Measurements from ENCODE around the gene PPM1H. TPM values are rescaled to one million over a fixed set of nuclear protein-coding genes. Genes with fewer than 3 reads are reported as not detected.

PPM1H gene
- total RNA-seq = 1 to 10 TPM; 1.5 to 4.3 (median 3.1) TPM
- polyA plus RNA-seq = 1 to 10 TPM in 2 of 3 donors, under 1 TPM in 1; 0.92 to 3.1 (median 1.2) TPM

DNA sequence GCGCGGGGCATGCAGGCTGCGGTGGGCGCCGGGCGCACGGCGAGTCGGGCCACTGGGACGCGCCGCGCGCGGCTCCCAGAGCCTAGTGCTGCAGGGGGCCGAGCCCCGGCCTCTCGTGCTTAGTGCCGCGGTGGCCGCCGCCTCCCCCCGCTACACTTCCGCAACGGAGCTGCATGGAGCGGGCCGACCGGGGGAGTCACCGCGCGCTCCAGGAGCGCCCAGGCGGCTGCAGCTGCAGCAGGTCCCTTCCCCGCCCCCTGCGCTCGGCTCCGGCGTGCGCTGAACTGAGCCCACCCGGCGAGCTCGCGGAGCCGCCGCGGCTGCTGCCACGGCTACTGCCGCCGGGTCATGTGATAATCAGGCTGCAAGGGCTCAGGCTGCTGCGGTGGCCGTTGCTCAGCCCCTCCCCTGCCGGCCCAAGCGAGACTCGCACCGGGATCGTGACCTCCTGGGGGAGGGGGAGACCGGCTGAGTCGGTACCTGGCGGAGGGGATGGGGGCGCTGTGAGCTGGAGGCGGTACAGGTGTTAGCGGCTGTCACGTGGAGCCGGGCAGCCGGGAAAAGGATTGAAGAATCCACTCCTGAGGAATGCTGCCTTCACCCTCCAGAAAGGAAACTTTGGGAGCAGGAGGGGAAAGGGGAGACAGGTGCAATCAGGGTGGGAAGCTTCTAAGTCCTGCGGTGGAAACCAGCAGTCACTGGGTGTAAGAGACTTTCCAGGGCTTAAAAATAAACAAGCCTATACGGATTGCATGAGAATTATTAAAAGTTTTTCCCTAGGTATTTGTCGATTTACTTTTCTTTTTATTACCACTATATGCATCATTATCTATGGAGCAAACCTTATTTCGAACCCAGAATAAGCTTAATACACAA lies at the start of gene PPM1H:
TSS of gene PPM1H (minus strand) at position 352 of the 876 bp plus-strand sequence. CDS start 414 bp downstream, outside the sequence.
- intact Hi-C loops (cut with DNase I) = no loop called here
- WGBS, 2 donors = 1% methylated on average over 69 of the region's 69 CpGs
- peak within 1 kb of the TSS; percentile 37 to 77 (median 66) for H3K4me3 ChIP-seq
- peaks cover 0 to 10% (median 8%) of the 10 kb centered on the region in 3 donors for H3K27me3 ChIP-seq
- H3K4me1 ChIP-seq = peaks cover 0 to 24% (median 17%) of the 10 kb centered on the region in 4 donors
- TF ChIP-seq CTCF (IDR thresholded peaks at IDR 0.05) (peak in 1 of 4 experiments; percentile 22), POLR2A (IDR thresholded peaks at IDR 0.05) (no peak), POLR2AphosphoS5 (IDR thresholded peaks at IDR 0.05) (peak in 1 of 4 donors; percentile 34), EP300 (IDR thresholded peaks at IDR 0.05) (no peak)
- peak; percentile 67 for DNase-seq
- peak within 1 kb of the TSS in 2 of 4 donors; percentile 34 to 36 for H3K27ac ChIP-seq
- H3K36me3 ChIP-seq = no peaks in the 10 kb centered on the region
- no peaks in the 10 kb centered on the region for H3K9me3 ChIP-seq

DNA sequence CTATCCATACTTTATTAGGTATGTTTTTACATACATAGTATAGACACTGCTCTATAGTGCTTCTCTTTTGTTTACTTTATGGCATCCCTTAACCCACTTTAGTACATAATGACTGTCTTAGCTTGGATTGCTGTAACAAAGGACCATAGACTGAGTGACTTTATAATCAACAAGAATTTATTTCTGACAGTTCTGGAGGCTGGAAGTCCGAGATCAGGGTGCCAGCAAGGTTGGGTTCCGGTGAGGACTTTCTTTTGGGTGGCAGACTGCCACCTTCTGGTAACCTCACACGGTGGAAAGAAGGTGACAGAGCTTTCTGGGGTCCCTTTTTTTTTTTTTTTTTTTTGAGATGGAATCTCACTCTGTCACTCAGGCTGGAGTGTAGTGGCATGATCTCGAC lies 48.6 kb upstream of the PPM1H start:
- DNase-seq = no peak
- no peaks in the 10 kb centered on the region for H3K36me3 ChIP-seq
- H3K27me3 ChIP-seq = no peaks in the 10 kb centered on the region
- intact Hi-C loops (cut with DNase I) = no loop called here
- H3K4me1 ChIP-seq = no peaks in the 10 kb centered on the region
- no peaks in the 10 kb centered on the region for H3K9me3 ChIP-seq
- no peak for TF ChIP-seq EP300 (IDR thresholded peaks at IDR 0.05)
- H3K27ac ChIP-seq = no peak overlapping the region
- 6 to 41% methylated on average over 4 of the region's 4 CpGs for WGBS, 2 donors
- no peak overlapping the region for H3K4me3 ChIP-seq

DNA sequence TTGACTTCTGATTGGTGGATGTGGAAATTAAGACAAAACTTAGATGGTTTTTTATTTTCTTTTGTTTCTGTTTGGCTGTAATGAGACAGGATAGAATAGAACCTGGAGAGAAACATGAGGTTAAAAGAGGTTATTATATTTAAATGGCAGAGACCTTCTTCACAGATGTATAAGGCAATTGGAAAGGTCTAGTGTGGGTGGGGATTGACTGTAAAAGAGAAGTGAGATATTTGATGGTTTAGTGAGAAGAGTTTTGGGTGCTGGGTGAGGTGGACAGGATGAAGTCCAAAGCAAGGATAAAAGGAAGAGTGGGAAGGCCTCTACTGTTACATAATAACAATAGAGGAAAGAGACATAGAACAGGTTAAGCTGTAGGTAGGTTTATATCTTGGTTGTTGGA lies 43.8 kb upstream of the PPM1H start:
- H3K9me3 ChIP-seq = no peaks in the 10 kb centered on the region
- no peaks in the 10 kb centered on the region for H3K27me3 ChIP-seq

GRCh38 chr12:62977883-62978282 lies 42.9 kb upstream of the PPM1H start:
- intact Hi-C loops (cut with DNase I) = no loop called here
- Histone ChIP-seq H3K36me3 (no peaks in the 10 kb centered on the region), H3K4me3 (no peak overlapping the region), H3K9me3 (no peaks in the 10 kb centered on the region), H3K27me3 (no peaks in the 10 kb centered on the region), H3K4me1 (no peaks in the 10 kb centered on the region), H3K27ac (no peak overlapping the region)
- DNase-seq = no peak
- 94 to 98% methylated on average over 1 of the region's 1 CpG for WGBS, 2 donors
- no peak for TF ChIP-seq CTCF (IDR thresholded peaks at IDR 0.05)
- no peak for TF ChIP-seq POLR2A (IDR thresholded peaks at IDR 0.05)
- no peak for TF ChIP-seq EP300 (IDR thresholded peaks at IDR 0.05)
- TF ChIP-seq POLR2AphosphoS5 (IDR thresholded peaks at IDR 0.05) = no peak

More for the DNA sequence above, 43.8 kb upstream of the PPM1H start:
- TF ChIP-seq EP300 (IDR thresholded peaks at IDR 0.05) = no peak
- no peak for TF ChIP-seq POLR2A (IDR thresholded peaks at IDR 0.05)
- TF ChIP-seq CTCF (IDR thresholded peaks at IDR 0.05) = no peak
- TF ChIP-seq POLR2AphosphoS5 (IDR thresholded peaks at IDR 0.05) = no peak
- no peak overlapping the region for H3K4me3 ChIP-seq
- H3K4me1 ChIP-seq = no peaks in the 10 kb centered on the region
- DNase-seq = no peak
- H3K27ac ChIP-seq = no peak overlapping the region
- intact Hi-C loops (cut with DNase I) = no loop called here
- H3K36me3 ChIP-seq = no peaks in the 10 kb centered on the region

- Histone ChIP-seq H3K27ac (no peak overlapping the region), H3K4me3 (no peak overlapping the region), H3K9me3 (no peaks in the 10 kb centered on the region), H3K4me1 (no peaks in the 10 kb centered on the region), H3K27me3 (no peaks in the 10 kb centered on the region), H3K36me3 (no peaks in the 10 kb centered on the region)
- DNase-seq = no peak
- intact Hi-C loops (cut with DNase I) = no loop called here
- 23 to 55% methylated on average over 5 of the region's 5 CpGs for WGBS, 2 donors
- TF ChIP-seq EP300 (IDR thresholded peaks at IDR 0.05) = no peak
- no peak for TF ChIP-seq POLR2AphosphoS5 (IDR thresholded peaks at IDR 0.05)
- no peak for TF ChIP-seq POLR2A (IDR thresholded peaks at IDR 0.05)
- TF ChIP-seq CTCF (IDR thresholded peaks at IDR 0.05) = no peak
Observed at GRCh38 chr12:62977418-62977817, 42.5 kb upstream of the PPM1H start.

Measured in sigmoid colon (tissue), 7 donors.